ENCODE results near the gene BNIP3. TPM values are rescaled to one million over a fixed set of nuclear protein-coding genes. Genes with fewer than 3 reads are reported as not detected.

BNIP3 gene
- total RNA-seq, 1 donor from 2014 or later: 112 TPM

DNA sequence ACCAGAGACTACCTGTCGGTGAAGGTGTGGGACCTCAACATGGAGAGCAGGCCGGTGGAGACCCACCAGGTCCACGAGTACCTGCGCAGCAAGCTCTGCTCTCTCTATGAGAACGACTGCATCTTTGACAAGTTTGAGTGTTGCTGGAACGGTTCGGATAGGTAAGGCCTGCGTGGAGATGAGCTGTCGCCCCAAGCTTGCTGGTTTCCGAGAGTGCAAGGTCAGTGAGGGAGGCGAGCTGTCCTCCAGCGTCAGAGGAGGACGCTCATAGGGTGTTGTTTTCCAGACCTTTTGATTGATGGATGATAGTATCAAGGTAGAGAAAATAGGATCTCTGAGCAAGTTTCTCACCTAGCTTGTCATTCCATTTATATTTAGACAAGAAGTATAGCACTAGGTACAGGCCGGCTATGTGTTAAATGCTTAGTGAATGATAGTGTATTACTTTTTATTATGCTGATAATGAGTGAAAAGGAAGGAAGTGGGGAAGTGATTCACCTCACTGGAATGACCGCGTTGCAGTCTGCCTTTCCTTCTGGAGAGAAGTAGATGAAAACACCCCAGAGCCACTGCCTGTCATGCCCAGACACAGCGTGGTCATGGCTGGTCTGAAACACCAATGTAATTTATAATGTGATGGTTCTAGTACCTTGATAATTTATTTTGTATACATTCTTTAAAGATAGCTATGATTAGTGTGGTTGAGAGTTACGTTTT is 33.9 kb downstream of the BNIP3 start:
- TF ChIP-seq EZH2 (IDR thresholded peaks at IDR 0.05; ENCODE audit: insufficient read depth, low read length) (no peak), CTCF (IDR thresholded peaks at IDR 0.05; ENCODE audit: insufficient read depth, low read depth, low read length) (no peak)
- no peak overlapping the region for H2AFZ ChIP-seq (ENCODE audit: low read depth, low read length)
- H3K27ac Mint-ChIP-seq (ENCODE audit: unreplicated experiment): peak overlapping the region; percentile 67
- H3K9me3 ChIP-seq (ENCODE audit: insufficient read depth, low read depth, low read length): no peaks in the 10 kb centered on the region
- peaks cover 35% of the 10 kb centered on the region for H3K4me1 Mint-ChIP-seq (ENCODE audit: low read depth, unreplicated experiment)
- no peaks in the 10 kb centered on the region for H3K27me3 Mint-ChIP-seq (ENCODE audit: low read depth, unreplicated experiment)
- no peaks in the 10 kb centered on the region for H3K9me3 Mint-ChIP-seq (ENCODE audit: unreplicated experiment)
- H3K79me2 ChIP-seq (ENCODE audit: insufficient read depth, low read length): peaks cover 26% of the 10 kb centered on the region
- FAIRE-seq: peak; percentile 41
- H3K36me3 ChIP-seq (ENCODE audit: insufficient read depth, low read length): peaks cover 16% of the 10 kb centered on the region
- peaks cover 29% of the 10 kb centered on the region for H3K36me3 Mint-ChIP-seq (ENCODE audit: low read depth, unreplicated experiment)
- H3K27ac ChIP-seq (ENCODE audit: low read depth, low read length): peak overlapping the region; percentile 89
- no peaks in the 10 kb centered on the region for H4K20me1 ChIP-seq (ENCODE audit: insufficient read depth, low read length)
- peak overlapping the region; percentile 82 for H3K4me2 ChIP-seq (ENCODE audit: low read length)
- peak overlapping the region; percentile 0 for H3K9ac ChIP-seq (ENCODE audit: low read length)
- peak; percentile 83 for DNase-seq (ENCODE audit: low read depth)
- H3K4me3 Mint-ChIP-seq (ENCODE audit: unreplicated experiment): peak overlapping the region; percentile 34
- H3K4me1 ChIP-seq (ENCODE audit: insufficient read depth, low read length): peaks cover 38% of the 10 kb centered on the region
- peak overlapping the region; percentile 14 for H3K4me3 ChIP-seq (ENCODE audit: insufficient read depth, low read depth, low read length)
- H3K27me3 ChIP-seq (ENCODE audit: insufficient read depth, low read length): no peaks in the 10 kb centered on the region

GRCh38 chr10:131946880-131947279 is 34.8 kb downstream of the BNIP3 start:
- FAIRE-seq (no peak), DNase-seq (ENCODE audit: low read depth) (peak; percentile 20)
- Histone ChIP-seq H3K36me3 (ENCODE audit: insufficient read depth, low read length) (peaks cover 16% of the 10 kb centered on the region), H3K4me2 (ENCODE audit: low read length) (peak overlapping the region; percentile 82), H3K4me3 (ENCODE audit: insufficient read depth, low read depth, low read length) (peak overlapping the region; percentile 11), H3K9ac (ENCODE audit: low read length) (peak overlapping the region; percentile 45), H2AFZ (ENCODE audit: low read depth, low read length) (no peak overlapping the region), H3K79me2 (ENCODE audit: insufficient read depth, low read length) (peaks cover 29% of the 10 kb centered on the region), H3K27me3 (ENCODE audit: insufficient read depth, low read length) (no peaks in the 10 kb centered on the region), H3K9me3 (ENCODE audit: insufficient read depth, low read depth, low read length) (no peaks in the 10 kb centered on the region), H3K27ac (ENCODE audit: low read depth, low read length) (peak overlapping the region; percentile 89), H4K20me1 (ENCODE audit: insufficient read depth, low read length) (peaks cover 3% of the 10 kb centered on the region), H3K4me1 (ENCODE audit: insufficient read depth, low read length) (peaks cover 38% of the 10 kb centered on the region)
- H3K36me3 Mint-ChIP-seq (ENCODE audit: low read depth, unreplicated experiment): peaks cover 31% of the 10 kb centered on the region
- TF ChIP-seq CTCF (IDR thresholded peaks at IDR 0.05; ENCODE audit: insufficient read depth, low read depth, low read length) (no peak), EZH2 (IDR thresholded peaks at IDR 0.05; ENCODE audit: insufficient read depth, low read length) (no peak)
- no peaks in the 10 kb centered on the region for H3K27me3 Mint-ChIP-seq (ENCODE audit: low read depth, unreplicated experiment)
- peak overlapping the region; percentile 67 for H3K27ac Mint-ChIP-seq (ENCODE audit: unreplicated experiment)
- no peaks in the 10 kb centered on the region for H3K9me3 Mint-ChIP-seq (ENCODE audit: unreplicated experiment)
- peaks cover 35% of the 10 kb centered on the region for H3K4me1 Mint-ChIP-seq (ENCODE audit: low read depth, unreplicated experiment)
- no peak overlapping the region for H3K4me3 Mint-ChIP-seq (ENCODE audit: unreplicated experiment)

GRCh38 chr10:131946321-131946751 is 35.4 kb downstream of the BNIP3 start:
- H3K36me3 ChIP-seq (ENCODE audit: insufficient read depth, low read length): peaks cover 16% of the 10 kb centered on the region
- peak overlapping the region; percentile 82 for H3K4me2 ChIP-seq (ENCODE audit: low read length)

More at GRCh38 chr10:131946321-131946751, 35.4 kb downstream of the BNIP3 start:
- TF ChIP-seq CTCF (IDR thresholded peaks at IDR 0.05; ENCODE audit: insufficient read depth, low read depth, low read length) (no peak), EZH2 (IDR thresholded peaks at IDR 0.05; ENCODE audit: insufficient read depth, low read length) (no peak)
- Histone ChIP-seq H3K27ac (ENCODE audit: low read depth, low read length) (peak overlapping the region; percentile 89), H3K4me3 (ENCODE audit: insufficient read depth, low read depth, low read length) (peak overlapping the region; percentile 48), H3K9ac (ENCODE audit: low read length) (peak overlapping the region; percentile 72), H3K79me2 (ENCODE audit: insufficient read depth, low read length) (peaks cover 32% of the 10 kb centered on the region), H2AFZ (ENCODE audit: low read depth, low read length) (no peak overlapping the region), H4K20me1 (ENCODE audit: insufficient read depth, low read length) (peaks cover 3% of the 10 kb centered on the region), H3K9me3 (ENCODE audit: insufficient read depth, low read depth, low read length) (no peaks in the 10 kb centered on the region), H3K27me3 (ENCODE audit: insufficient read depth, low read length) (no peaks in the 10 kb centered on the region), H3K4me1 (ENCODE audit: insufficient read depth, low read length) (peaks cover 38% of the 10 kb centered on the region)
- DNase-seq (ENCODE audit: low read depth) (peak; percentile 94), FAIRE-seq (peak; percentile 70)
- peaks cover 32% of the 10 kb centered on the region for H3K36me3 Mint-ChIP-seq (ENCODE audit: low read depth, unreplicated experiment)
- peak overlapping the region; percentile 51 for H3K27ac Mint-ChIP-seq (ENCODE audit: unreplicated experiment)
- H3K4me3 Mint-ChIP-seq (ENCODE audit: unreplicated experiment): peak overlapping the region; percentile 58
- no peaks in the 10 kb centered on the region for H3K9me3 Mint-ChIP-seq (ENCODE audit: unreplicated experiment)
- H3K27me3 Mint-ChIP-seq (ENCODE audit: low read depth, unreplicated experiment): no peaks in the 10 kb centered on the region
- peaks cover 35% of the 10 kb centered on the region for H3K4me1 Mint-ChIP-seq (ENCODE audit: low read depth, unreplicated experiment)

All from astrocyte (in vitro differentiated cells and primary cell).